NCI-H345 (cell line): ENCODE data around the gene DISP3.
A peak's percentile ranks its signal among the peaks of the same experiment; 100 is the strongest.

ENCODE experiments used
- DNase-seq: peaks from one replicate; lab custom pipeline; 2025; lab: John Stamatoyannopoulos, UW

DISP3 gene

GRCh38 chr1:11478571-11479374, at the start of gene DISP3:
DISP3 (plus strand) TSS chr1:11479155; CDS start chr1:11500993, 21,838 bp downstream.
- peak; percentile 90 for DNase-seq

- DNase-seq = no peak
Observed at GRCh38 chr1:11429226-11429625, 49.7 kb upstream of the DISP3 start.

DNA sequence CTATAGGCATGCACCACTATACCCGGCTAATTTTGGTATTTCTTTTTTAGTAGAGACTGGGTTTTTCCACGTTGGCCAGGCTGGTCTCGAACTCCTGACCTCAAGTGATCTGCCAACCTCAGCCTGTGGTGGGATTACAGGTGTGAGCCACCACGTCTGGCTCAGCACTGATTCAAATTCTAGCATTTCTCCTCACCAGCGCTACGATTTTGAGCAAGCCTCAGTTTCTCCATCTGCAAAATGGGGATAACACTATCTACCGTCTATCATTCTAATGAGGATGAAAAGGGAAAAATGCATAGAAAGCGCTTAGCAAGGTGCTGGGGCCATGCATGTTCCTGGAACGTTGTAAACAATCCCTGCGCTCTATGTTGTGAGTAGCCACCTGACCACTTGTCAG, 49.0 kb upstream of the DISP3 start:
- DNase-seq = no peak

GRCh38 chr1:11431941-11432507, 46.9 kb upstream of the DISP3 start:
- DNase-seq = no peak

DNA sequence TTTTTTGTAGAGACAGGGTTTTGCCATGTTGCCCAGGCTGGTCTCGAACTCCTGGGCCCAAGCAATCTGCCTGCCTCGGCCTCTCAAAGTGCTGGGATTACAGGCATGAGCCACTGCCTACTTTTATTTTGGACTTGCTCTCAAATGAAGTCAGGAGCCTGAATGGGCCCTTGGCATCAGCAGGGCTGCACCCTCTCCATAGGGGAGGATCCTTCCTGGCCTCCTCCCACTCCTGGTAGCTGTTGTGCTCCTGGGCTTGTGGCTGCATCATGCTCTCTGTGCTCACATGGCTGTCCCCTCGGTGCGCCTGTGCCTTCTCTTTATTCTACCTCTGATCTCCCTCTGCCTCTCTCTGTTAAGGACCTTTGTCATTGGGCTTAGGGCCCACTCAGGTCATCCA, 46.4 kb upstream of the DISP3 start:
- DNase-seq = no peak

GRCh38 chr1:11434501-11434900, 44.5 kb upstream of the DISP3 start:
- DNase-seq = peak; percentile 90

- no peak for DNase-seq
Observed at GRCh38 chr1:11434926-11435325, 44.0 kb upstream of the DISP3 start.

DNA sequence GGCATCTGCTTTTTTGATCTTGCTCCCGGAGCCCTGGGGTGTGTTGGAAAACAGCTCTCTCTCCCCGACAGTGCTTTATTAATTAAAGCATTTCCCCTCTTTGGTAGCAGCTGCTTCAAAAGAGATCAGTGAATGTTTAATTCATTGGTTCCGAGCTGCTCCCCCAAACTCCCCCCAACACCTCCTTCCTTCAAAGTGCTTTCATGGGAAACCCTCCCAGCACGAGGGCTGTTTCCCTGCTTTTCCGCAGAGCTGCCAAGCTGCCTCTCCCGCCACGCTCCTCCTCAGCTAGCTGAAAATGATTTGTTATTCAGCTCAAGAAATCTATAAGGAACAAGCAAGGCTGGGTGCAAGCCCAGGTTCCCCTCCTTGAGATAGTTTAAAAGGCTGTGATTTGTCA, 40.0 kb upstream of the DISP3 start:
- no peak for DNase-seq

GRCh38 chr1:11441211-11441952, 37.6 kb upstream of the DISP3 start:
- DNase-seq = no peak

DNA sequence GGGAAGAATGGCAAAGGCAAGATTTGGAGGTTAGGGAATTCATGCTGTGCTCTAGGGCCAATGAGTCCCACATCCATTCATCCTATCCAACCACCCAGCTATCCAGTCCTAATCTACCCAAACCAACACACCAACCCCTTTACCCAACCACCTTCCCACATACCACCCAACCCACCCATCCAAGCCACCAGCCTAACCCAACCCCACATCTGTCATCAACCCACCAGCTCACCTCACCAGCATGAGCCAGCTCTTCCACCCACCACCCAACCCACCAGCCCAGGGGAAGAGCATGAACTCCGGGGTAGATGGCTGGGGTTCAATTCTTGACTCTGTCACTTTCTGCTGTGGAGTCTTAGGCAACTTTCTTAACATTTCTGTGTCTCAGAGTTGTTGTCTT, 35.9 kb upstream of the DISP3 start:
- DNase-seq = no peak

GRCh38 chr1:11443961-11444658, 34.8 kb upstream of the DISP3 start:
- DNase-seq = no peak

DNA sequence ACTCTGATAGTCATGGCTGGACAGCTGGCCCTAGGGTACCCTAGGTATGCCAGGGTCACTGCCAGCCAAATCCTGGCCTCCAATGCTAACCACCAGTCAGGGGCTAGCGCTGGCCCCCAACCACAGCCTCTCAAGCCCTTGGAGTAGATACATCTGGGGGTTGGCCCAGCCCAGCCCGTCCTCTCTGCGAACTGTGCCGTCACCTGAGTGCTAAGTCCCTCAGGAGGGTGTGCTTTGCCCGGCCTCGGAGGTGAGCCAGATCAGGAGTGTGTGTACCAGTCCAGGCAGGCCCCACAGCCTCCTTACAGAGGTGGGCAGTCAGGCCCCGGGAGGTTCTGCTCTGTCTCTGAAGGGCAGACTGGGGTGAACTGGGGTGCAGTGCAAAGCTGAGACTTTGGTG, 34.0 kb upstream of the DISP3 start:
- no peak for DNase-seq

DNA sequence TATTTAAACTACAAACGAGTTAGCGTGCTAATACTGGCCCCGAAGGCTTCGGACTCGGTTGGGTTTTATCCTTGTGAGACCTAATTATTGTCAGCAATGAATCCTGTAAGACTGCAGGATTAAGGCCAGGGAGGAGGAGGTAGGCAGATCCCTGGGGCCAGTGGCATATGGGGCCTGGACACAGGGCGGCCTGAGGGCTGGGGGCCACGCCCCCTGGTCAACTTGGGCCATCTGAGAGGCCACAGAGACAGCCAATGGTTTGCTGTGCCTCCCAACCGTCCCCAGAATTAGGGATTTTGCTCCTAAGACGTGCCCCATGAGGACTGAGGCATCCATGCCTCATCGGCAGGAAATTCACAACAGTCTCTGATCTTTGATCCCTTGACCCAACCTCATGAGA, 31.1 kb upstream of the DISP3 start:
- no peak for DNase-seq

- DNase-seq = no peak
Observed at GRCh38 chr1:11448373-11449099, 30.4 kb upstream of the DISP3 start.

- no peak for DNase-seq
Observed at GRCh38 chr1:11449100-11449403, 29.9 kb upstream of the DISP3 start.

DNA sequence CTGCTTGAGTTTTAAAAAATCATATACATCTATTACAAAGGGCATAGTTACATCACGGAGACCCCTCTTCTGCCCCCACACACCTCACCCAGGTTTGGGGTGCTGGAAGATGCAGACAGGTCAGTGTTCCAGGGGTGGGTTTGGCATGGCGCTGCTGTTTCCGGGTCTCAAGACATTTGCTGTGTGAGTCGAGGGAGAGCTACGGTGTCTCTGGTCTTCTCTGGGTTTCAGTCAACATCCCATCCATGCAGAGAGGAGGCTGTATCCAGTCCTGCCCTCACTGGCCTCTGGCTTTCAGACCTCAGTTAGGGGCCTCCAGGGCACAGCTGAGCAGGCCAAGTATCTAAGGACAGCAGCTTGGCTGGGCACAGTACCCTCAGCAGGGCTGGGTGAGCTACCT, 28.6 kb upstream of the DISP3 start:
- no peak for DNase-seq

DNA sequence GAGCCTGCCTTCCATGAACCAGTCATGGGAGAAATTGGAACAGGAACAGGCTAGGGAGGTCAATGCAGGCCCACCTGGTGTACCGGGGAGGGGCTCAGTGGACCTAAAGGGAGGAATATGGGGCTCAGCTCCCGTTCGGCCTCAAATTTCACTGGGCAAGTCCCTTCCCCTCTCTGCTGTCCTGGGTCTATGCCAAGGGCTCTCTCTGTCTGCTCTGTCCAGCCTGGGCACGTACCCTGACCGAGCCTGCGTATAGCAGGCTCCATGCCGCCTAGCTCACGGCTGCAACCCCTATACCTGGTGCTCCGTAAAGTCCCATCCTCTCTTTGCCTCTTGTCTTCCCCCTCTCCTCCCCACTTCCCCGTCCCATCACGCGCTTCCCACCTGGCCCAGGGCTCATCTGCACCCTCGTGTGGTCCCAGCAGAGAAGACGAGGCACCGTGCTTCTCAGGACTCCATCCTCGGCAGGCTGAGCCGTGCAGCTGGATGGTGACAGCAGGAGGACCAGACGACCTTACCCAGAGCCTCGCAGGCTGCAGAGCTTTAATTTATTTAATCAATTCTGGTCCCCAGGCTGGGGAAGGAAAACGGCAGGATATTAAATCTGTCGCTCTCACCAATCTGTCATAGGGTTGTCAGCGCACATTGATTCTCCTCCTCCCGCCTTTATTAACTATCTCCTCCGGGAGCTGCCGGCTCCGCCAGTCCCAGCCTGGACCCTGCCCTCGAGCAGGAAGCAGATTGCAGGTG, 25.0 kb upstream of the DISP3 start:
- no peak for DNase-seq

DNA sequence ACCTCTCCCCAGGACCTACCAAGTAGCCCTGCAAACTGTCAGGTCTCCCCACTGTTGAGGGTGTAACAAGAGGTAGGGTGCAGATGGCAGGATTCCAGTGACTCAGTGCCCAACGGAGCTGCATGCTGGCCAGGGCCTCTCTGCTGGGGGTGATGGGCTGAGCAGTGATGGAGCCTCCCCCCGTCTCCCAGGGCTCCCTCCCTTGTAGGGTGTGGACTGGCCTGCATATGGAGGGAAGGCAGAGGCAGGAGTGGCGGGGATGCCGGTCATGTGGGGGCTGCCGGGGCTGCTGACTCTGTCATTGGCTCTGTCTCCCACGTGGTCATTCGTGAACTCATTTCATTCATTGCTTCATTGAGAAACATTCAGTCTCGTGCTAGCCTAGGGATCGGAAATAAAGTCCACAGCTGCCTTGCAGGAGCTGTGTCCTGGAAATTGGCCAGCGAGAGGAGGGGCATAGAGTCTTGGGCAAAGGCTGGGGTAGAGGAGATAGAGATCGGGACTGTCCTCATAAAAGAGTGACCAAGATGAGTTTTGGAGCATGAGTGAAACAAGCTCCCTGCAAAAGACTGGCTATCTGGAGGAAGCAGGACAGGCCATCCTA, 22.9 kb upstream of the DISP3 start:
- DNase-seq = no peak

DNA sequence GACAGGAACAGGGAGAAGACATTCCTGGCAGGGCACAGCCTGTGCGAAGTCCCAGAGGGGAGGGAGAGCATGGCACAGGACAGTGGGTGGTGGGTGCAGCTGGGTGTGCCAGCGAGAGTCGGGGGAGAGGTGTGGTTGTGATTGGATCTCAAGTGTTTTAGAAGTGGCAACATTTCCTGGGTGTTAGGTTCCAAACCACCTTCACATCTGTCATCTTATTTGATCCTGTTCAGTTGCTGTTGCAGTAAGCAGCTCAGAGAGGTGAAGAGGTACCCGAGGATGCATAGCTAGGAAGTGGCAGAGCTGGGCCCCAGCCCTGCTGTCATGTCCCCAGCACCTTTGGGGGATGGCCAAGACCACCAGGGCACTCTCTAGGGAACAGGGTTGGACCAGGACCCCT, 22.0 kb upstream of the DISP3 start:
- no peak for DNase-seq

GRCh38 chr1:11458811-11459275, 20.1 kb upstream of the DISP3 start:
- no peak for DNase-seq
